ENCODE results near the gene SPTB.

The SPTB gene

DNA sequence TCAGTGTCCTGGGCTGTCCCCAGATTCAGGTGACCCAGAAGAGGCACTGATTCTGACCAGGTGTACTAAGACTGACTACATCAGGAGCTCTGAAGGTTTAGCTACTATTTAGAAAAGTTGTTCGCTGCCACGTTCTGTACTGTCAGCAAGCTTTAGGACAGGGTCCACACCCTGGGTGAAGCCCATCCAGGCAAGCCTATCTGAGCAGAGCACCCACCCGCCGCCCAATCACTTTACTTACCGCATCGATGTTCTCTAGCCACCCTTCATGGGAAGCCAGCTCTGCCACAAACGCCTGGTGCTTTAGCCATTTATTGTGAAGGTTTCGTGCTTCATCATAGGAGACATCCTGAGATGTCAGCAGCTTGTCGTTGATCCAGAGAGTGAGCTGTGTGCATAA lies 95.7 kb downstream of the SPTB start:
- DNase-seq: no peak

DNA sequence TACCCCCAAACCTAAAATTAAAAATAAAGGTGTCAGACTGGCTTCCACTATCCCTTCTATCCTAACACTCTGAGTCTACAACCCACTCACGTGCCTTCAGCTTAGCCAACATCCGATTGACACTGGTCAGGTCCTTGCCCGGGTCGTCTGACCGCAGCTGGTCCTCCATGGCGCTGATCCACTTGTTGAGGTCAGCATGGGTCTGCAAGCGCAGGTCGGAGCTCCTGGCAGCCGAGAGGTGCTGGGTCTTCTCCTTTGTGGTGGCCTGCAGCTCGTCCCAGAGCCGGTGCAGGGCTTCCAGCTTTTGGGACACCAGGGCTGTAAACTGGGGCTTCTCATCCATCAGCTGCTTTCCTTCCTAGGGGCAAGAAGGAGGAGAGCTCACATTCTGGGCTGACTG lies 97.5 kb downstream of the SPTB start:
- no peak for DNase-seq

DNA sequence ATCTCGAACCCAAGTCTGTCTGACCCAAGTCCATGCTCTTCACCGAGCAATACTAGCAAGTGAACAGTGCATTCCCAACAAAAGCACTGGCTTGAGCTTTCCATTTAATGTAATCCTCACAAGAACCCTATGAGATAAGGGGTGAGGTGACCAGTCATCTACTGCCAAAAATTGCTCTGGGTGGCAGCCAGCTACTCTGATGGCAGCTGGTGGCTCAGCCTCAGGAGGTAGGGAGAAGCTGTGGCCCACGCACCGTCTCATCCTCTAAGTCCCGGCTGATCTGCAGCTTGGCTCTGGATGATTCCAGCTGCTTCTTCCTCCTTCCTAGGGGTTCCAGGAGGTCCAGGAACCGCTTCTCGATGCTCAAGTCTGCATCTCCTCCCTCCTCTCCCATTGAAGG lies 100.2 kb downstream of the SPTB start:
- no peak for DNase-seq

DNA sequence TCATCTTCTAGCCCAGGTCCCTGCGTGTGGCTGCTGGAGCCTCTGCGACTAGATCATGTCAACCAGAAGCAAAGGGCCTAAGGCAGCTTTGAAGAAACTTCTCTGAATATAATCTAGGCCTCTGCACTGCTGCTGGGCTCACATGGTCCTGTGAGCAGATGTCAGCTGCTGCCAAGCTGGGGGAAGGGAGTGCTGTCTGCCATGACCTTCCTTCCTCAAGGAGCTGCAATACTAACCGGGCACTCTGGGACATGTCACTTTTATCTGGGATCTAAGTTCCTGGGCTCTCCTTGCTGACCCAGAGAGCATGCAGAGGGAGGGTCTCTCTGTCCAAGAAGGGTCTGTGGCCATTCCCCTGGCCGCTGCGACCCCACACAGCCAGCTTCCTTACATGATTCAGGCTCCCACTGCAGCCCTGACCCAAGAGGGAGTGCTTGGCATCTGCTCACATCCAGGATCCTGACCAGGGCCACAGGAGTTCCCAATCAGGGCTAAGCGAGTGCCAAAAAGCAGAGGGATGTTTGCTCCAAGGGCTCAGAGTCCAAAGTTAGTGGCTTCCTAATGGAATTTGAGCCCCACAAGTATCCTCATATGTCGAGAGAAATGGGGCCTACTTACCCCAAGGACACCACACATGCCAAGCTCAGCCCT lies 101.5 kb downstream of the SPTB start:
- no peak for DNase-seq

DNA sequence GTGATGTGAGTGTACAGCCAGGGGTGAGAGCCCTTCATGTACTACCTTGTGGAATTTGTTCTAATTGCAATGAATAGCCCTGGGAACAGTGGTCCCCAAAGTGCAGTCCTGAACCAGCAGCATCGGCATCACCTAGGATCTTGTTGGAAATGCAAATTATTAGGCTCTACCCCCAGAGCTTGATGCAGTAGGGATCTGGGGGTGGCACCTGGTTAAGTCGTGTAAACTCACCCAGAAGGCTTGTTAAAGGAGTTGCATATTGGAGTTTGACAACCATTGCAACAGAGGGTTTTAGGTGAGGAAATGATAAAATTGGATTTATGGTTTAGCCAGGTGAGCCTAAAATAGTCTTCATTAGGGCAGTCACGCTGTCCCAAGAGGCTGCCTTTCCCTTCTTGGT lies 102.2 kb downstream of the SPTB start:
- DNase-seq: no peak

DNA sequence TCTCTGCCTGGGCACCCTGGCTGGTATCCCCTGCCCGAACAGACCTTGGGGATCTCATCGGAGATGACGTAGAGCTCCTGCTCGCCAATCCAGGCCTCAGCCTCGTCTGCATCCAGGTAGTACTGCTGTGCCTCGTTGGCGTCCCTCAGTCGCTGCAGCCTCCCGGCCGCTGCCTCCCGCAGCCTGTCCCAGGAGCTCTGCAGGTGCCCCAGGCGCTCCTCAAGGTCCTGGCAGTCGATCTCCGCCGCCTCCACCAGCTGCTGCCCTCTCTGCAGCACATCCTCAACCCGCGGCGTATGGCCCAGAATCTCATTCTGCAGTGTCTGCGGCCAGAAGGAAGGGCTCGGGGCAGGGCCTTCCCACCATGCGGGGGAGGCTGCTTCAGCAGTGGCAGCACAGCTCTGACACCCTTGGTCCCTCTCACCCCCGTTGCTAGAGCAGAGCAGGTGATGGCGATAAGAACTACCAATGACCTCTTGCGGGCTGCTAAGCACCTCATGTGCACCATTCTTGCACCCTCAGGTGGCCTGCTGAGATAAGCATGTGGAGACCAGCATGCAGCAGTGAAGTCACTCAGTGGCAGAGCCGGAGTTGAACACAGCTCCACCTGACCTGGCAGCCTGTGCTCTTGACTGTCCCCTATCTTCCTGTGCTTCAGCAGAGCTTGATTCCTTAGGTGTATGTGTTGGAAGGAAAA lies 104.5 kb downstream of the SPTB start:
- no peak for DNase-seq

DNA sequence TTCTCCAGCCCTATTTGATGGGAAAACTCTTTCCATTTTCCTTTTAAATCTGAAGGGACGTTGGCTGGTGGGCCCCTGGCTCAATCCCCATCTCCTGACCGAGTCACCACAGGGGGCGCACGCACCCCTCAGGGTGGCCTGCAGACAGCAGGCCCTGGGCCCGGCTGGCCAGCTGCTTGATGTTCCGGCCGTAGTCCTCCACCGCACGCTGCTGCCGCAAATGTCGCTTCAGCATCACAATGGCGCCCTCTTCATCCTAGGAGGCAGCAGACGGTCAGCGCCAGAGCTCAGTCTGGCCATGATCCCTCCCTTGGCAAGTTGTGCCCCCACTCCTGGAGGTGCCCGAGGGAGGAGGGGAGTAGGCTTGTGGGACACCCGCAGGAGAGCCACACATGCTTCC lies 105.4 kb downstream of the SPTB start:
- no peak for DNase-seq

DNA sequence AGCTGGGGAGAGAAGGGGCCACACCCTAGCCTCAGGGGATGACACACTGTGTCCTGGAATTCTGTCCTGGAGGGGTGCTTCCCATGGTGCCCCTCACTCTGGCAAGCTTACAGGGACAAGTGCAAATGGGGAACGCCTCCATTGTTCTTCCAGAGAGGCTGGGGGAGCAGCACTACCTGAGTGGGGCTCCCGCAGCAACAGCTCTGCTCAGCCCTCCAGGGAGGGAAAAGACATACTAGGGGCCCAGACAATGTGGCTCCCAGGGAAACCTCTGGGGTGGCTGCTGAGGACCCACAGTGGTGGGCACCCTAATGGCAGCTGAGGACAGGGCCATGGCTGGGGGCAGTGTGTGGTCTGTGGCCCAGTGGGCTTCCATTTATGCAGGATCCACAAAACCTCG lies 106.1 kb downstream of the SPTB start:
- no peak for DNase-seq

DNA sequence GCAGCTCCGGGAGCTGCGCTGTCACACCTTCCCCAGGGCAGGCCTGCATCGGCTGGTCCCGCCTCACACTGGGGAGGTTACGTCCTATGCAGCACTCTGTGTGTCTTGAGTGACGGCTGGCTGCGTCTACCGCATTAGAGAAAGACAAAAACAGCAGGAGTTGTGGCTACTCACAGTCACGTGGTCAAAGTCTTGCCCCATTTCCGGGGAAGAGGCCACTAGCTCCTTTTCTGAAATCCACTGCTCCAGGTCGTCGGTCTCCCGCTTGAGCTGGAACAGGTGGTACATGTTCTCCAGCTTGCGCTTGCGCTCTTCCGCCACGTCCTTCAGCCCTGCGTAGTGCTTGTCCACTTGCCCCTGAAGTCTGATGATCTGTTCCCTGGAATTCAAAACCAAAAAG lies 106.7 kb downstream of the SPTB start:
- no peak for DNase-seq

DNA sequence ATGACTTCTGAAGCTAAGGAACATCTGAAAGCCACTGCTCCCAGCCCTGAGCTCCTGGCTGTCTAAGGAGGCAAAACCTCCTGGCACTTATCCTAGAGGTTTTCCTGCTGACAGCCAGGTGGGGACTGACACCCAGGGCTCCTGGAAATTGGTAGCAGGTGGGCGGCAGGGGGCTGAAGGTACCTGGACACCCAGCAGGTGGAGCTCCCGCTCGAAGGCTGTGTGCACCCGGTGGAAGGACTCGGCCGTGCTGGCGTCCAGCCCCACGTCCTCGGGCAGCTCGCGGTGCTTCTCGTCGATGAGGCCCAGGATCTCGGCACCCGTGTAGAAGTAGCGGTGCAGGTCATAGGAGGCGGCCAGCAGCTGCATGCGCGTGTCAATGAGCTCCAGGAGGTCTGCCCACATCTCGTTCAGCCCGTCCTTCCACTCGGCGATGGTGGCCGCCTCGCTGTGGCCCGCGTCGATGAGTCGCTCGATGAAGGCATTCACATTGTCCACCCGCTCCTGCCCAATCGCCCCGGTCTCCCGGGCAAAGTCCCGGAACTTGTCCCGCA lies 107.2 kb downstream of the SPTB start:
- peak; percentile 18 for DNase-seq

DNA sequence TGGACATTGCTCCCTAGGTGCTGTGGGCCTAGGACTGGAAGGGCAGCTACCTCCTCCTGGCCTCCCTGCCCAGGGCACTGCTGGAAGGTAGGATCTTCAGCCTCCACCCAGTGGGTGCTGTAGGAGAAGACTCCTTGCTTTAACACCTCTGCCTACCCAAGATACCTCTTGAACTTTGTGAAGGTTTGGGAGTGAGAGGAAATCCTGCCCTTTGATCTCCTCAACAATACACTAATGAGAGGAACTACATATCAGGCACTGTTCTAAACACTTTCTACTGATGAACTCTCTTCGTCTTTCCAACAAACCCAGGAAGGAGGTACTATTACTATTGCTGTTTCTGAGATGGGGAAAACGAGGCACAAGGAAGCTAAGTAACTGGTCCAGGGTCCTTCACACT lies 108.5 kb downstream of the SPTB start:
- no peak for DNase-seq

DNA sequence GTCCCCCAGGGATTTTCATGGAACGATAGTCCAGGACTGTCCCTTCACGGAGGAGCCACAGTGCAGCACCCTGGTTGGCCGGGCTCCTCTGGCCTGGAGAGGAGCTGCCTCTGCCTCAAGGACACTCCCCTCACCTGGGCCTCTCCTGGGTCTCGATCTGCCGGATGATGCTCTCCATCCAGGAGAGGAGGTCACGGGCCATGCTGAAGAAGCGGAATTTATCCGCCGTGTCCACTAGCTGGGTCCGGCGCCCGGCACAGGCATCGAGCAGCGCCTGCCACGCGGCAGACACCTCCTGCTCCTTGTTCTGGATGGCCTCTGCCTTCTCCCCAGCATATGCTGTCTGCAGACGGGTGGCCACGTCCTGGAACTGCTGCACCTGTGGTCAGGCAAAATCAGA lies 109.0 kb downstream of the SPTB start:
- no peak for DNase-seq

DNA sequence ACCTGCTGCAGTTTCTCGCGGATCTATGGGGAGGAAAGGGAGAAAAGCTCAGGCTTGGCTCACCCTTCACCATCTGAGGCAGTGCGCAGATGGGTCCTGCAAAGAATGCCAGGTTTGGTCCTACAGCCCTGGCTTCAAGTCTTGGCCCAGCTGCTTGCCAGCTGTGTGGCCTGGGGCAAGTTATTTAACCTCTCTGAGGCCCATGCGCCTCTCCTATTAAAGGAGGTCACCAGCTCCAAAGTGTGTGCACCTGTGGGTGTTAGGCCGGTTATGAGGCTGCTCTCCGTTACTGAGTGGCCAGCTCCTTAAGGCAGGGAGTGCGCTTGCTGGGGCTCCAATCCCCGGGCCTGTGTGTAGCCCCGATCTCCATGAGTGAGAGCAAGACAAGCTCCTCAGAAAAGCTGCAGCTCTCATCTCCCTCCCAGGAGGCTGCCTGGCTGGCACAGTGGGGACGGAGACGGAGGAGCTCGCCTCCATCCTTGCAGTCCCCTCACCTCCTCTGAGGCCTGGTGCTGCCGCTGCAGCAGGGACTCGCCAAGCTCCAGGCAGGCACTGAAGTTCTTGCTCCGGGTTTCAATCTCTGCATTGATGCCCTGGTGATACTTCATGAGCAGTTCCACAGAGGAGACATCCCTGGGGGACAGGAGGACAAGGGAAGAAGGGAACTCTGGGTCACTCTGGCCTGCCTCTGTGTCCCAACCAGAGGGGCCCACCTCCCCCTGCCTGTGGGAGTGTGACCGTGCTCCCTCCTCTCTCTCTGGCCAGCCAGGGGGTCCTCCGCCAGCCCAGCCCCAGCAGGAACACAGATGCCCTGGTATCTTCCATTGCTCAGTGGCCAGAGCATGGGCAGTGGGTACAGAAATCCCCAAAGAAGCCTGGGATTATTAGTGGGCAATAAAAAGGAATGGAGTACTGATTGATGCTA lies 110.3 kb downstream of the SPTB start:
- no peak for DNase-seq

DNA sequence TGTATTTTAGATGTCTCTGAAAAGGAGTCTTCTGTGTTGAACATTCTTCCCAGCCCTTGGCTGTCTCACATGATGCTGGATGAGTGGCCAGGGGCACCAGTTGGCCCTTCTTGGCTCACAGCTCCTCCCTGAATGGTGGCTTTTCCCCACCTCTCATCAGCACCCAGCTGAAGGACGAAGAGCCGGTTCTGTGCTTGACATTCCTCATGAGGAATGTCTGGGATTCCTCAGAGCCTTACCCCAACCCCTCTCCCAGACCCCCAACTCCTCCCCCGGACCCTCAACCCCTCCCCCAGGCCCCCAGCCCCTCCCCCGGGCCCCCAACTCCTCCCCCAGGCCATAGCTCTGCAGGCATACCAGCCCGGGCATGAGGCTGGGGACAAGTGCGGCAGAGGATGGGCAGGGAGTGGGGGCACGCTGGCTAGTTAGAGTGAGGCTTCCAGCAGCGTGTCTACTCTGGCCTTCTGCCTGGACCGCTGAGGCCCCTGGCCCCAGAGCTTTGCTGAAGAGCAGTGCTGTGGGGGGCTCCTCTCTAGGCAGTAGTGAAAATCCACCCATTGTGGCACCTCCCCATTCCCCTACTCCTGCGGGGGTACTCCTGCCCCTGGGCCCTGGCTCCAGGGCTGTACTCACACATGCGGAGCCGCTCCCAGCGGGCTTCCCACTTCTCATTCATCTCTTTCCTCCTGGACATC lies 111.2 kb downstream of the SPTB start:
- no peak for DNase-seq

DNA sequence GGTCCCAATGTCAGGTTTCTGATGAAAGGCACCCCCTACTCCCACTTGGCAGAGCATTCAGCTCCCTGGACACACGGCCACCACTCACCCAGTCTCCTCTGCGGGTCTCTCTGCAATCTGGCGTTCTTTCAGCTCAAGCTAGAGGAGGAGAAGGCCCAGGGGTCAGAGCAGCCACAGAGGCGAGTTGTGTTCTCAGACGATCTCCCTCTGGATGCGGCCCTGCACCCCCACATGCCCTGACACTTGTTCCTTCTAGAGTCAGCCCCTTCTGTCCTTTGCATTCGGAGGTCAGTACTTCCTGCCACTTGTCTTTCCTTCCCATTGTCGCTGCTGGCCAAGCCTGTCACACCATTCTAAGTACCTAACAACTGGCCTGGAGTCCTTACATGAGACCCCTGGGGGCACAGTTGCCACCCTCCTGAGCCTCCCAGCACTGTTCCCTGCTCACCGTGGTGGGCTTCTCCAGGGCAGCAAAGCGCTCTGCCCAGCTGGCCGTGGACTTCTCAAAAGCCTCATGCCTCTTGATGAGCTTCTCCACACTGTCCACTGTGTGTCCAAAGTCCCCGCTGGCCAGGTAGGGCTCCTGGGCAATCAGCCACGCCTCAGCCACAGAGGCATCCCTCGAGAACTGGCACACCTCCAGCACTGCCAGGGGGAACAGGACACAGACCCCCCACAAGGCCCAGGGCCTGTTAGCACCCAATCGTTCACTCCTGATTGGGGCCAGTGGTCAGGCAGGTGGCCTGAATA lies 112.3 kb downstream of the SPTB start:
- no peak for DNase-seq

DNA sequence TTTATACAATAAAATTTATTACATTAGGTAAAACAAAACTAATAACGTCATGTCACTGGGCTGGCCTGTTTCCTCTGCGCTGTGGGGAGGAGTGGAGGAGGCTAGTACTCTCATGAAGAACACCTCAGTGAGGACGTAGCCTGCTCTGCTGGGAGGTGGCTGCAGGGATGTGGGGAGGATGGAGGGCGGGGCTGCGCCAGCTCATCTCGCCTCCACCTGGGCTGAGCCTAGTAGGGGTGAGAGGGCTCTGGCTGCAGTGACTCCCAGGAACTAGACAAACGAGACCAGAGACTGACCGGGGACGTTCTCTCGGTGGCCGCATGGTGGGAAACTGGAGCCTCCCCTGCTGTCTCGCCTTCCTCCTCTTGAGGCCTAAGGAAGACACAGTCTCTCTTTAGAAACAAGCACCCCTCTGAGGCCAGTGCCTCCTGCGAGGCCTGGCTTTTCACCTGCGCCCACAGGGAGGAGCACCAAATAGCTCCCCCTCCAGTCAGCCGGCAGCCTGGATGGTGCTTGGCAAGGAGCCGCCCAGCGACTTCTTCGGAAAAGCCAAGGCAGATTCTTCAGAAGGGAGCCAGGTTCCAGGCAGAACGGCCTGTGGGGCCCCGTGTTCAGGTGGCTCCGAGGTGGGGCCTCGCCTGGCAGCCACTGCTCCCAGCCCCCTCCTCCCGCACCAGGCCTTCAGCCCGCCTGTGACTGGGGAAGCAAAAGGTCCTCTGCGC lies 113.1 kb downstream of the SPTB start:
- DNase-seq: no peak

DNA sequence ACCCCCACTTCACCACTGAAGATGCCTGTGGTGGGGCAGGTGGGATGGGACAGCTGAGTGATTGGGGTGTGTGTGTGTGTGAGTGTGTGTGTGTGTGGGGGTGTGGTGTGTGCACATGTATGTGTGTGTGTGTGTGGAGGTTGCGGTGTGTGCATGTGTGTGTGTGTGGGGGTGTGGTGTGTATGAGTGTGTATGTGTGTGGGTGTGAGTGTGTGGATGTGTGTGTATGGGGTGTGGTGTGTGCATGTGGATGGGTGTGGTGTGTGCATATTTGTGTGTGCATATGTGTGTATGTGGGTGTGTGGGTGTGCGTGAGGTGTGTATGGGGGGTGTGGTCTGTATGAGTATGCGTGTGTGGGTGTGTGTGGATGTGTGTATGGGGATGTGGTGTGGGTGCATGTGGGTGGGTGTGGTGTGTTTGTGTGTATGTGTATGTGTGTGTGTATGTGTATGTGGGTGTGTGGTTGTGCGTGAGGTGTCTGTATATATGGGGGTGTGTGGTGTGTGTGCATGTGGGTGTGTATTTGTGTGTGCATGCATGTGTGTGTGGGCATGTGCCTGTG lies 113.9 kb downstream of the SPTB start:
- DNase-seq: no peak

DNA sequence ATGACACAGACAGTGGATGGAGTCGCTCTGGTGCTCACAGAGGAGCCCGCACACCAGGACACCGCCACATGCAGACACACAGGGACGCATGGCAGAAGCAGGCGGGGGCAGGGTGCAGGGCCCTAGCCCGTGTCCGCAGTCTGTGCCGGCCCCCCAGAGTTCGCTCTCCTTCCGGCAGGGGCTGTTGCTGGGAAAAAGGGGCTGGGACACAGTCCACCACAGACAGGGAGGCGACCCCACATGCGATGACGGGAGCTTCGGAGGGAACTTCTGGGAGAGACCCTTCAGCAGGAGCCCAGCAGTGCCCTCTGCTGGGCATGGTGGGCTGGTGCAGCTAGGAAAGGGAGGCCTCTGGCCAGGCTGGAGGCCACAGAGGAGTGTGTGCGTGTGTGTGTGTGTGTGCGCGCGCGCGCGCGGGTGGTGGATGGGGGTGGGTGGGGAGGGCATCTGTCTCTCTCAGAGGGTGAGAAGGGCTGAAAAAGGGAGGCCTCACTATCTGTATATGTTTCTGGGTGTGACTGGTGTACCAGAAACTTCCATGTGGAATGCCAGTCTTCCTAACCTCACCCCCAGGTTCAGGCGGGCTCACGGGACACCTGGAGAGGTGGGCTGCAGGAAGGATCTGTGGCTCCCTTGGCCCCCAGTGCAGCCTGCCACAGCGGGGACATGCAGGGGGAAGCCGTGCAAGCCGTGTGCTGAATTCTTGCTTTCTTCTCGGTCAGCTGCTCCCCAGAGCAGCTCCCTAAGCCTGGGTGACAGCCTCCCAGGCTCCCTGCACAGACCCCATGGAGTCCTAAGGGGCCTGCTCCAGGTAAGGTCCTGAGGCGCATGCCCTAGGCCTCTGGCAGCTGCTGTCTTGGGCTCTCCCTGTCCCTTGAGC lies 114.8 kb downstream of the SPTB start:
- peak; percentile 89 for DNase-seq

DNA sequence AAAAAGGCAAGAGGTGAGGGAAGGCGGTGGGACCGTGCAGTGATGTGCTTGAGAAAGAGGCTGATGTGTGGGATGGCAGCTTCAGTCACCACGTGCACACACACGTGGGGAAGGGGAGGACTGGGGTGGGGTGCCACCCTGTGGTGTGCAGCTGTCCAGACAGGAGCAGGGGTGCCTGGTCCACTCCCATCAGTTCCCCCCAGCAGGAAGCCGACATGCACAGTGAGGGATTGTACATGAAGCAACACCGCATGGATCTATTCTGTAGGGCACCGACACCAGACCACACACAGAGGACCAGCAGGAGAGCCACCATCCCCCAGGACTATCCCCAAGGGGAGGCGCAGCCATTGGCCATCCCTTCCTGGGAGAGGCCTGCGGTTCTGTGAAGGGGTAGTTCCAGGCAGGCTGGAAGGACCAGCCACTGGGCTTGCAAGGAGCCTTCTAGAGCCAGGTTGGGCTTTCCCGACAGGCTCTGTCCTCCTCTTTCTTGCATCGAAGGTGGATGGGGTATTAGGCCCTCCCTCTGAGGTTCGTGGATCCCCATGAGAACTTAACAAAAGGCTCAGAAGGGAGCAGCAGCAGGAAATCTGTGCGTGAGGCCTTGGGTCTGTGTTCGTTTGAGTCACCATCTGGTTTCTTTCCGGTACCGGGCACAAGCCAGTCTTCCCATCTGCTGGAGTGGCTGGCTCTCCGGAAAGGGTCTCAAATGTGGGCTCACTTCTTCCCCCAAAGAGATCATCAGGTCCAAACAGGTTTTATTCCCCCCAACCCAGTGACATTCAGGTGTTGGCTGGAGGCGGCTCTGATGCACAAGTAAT lies 115.7 kb downstream of the SPTB start:
- peak; percentile 91 for DNase-seq
